Measurements from ENCODE around the gene GLMN.
"Not testable (repeated sequence)": the region's sequence is repeated elsewhere in the genome, so short reads cannot be mapped to it uniquely, and the experiment has no call there.

GLMN gene

DNA sequence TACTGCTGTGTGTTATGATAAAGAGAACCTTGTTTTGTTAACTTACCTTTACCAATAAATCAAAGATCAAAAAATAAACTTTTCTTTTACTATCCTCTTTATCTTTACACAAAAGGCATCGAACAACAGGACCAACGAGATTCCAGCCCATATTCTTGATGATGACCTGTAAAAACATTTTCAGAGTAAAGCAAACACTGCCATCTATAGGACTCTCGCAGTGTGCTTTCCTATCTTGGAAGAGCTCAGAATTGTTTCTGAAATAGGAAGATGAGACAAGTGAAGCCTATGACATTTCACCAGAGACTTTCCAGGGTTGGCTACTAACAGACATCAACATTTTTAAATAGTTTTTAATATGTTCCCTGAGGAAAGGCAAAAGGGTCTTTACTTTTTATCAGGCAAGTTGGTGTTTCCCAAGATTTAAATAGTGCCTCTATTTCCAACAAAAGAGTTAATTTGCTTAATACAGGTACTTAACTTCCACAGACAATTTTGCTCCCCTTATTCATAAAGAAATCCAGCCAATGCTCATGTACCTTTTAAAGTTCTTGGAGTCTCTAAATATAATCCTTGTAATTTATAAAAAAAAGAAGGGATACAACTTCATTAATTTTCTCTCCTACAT lies 7.3 kb downstream of the GLMN start:
- DNase-seq = no peak

- DNase-seq = not testable (repeated sequence)
Measured at GRCh38 chr1:92281411-92281810, 17.4 kb downstream of the GLMN start.

DNA sequence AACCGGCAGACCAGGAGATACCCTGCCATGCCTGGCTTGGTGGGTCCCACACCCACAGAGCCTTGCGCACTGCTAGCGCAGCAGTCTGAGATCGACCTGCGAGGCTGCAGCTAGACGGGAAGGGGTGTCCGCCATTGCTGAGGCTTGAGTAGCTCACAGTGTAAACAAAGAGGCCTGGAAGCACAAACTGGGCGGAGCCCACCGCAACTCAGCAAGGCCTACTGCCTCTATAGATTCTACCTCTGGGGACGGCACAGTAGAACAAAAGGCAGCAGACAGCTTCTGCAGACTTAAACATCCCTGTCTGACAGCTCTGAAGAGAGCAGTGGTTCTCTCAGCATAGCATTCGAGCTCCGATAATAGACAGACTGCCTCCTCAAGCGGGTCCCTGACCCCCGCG lies 19.0 kb downstream of the GLMN start:
- not testable (repeated sequence) for DNase-seq

DNA sequence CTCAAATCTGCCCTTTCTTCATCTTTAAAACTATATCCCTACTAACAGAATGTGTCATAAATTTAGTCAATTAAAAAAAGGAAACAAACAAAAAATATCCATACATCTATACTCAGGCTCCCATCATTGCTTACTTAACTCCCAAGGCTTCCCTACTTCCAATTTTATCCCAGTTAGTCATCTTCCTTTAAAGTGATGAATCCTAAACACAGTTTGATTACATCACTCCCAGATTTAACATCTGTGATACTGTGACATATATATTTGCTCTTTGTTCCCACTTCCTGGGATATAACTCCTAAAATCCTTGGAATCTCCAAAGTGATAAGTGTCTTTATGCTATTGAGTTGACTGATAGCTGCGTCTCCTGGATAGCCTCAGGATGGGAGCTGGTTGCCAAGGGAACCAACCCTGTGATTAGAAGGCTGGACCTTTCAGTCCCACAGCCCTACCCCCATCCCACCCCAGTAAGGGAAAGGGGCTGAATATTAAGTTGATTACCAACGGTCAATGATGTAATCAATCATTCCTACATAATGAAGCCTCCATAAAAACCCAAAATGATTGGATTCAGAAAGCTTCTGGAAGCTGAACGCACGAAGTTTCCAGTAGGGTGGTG lies 21.6 kb downstream of the GLMN start:
- no peak for DNase-seq

DNA sequence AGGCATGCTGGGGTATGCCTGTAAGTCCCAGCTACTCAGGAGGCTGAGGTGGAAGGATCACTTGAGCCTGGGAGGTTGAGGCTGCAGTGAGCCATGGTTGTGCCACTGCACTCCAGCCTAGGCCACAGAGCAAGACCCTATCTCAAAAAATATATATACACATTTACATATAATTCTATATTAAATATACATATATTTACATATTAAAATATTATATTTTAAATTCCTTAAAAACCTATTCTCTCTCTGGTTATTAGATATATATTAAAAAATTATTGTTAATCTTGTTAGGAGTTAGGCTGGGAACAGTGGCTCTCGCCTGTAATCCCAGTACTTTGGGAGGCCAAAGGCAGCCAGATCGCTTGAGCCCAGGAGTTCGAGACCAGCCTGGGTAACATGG lies 22.7 kb downstream of the GLMN start:
- no peak for DNase-seq

DNA sequence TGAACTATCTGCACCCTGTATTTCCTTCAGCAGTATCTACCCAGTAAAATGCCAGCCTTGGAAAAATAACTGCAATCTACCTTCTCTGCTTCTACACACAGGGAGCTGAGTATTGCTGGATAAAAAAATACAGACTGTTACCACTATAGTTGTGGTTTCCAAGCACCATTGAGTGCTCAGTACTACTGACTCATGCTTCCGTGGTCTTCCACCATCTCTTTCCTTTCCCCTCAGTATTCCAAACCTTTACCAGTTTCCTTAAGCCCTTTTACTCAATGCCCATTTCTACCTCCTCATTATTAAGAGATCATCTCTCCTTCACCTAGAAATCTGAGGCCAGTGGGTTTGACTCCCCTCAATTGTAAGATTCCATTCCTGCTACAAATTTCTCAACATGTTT lies 23.8 kb downstream of the GLMN start:
- DNase-seq = no peak

GRCh38 chr1:92273039-92273438 lies 25.7 kb downstream of the GLMN start:
- no peak for DNase-seq

- no peak for DNase-seq
Measured at GRCh38 chr1:92262516-92262915, 36.3 kb downstream of the GLMN start.

GRCh38 chr1:92259350-92259749 lies 39.4 kb downstream of the GLMN start:
- no peak for DNase-seq

DNA sequence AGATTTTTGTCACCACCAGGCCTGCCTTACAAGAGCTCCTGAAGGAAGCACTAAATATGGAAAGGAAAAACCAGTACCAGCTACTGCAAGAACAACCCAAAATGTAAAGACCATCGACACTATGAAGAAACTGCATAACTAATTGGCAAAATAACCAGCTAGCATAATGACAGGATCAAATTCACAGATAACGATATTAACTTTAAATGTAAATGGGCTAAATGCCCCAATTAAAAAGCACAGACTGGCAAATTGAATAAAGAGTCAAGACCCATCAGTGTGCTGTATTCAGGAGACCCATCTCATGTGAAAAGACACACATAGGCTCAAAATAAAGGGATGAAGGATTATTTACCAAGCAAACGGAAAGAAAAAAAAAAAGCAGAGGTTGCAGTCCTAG lies 44.1 kb downstream of the GLMN start:
- not testable (repeated sequence) for DNase-seq

DNA sequence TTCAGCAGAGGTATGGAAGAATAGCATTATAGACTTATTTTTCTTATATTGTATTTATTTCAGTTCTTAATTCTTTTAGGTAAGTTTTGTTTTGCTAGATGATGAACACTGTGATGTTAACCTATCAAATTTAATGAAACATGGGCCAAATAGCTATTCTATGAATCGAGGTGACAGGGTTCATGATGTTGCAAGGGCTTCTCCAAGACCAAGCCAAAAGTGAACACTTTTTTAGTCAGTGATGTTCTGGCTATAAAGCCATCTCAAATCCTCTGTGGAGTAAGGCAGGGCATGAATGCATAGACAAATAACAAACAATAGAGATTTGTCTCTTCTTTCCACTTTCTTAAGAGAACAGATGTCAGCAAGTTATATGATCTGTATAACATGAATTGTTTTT lies 54.4 kb downstream of the GLMN start:
- DNase-seq = no peak

- DNase-seq = no peak
Measured at GRCh38 chr1:92240034-92240433, 58.8 kb downstream of the GLMN start.

GRCh38 chr1:92230736-92231135 lies 68.1 kb downstream of the GLMN start:
- DNase-seq = no peak

- DNase-seq = no peak
Measured at GRCh38 chr1:92228401-92228800, 70.4 kb downstream of the GLMN start.

GRCh38 chr1:92219028-92219427 lies 79.8 kb downstream of the GLMN start:
- DNase-seq = no peak

DNA sequence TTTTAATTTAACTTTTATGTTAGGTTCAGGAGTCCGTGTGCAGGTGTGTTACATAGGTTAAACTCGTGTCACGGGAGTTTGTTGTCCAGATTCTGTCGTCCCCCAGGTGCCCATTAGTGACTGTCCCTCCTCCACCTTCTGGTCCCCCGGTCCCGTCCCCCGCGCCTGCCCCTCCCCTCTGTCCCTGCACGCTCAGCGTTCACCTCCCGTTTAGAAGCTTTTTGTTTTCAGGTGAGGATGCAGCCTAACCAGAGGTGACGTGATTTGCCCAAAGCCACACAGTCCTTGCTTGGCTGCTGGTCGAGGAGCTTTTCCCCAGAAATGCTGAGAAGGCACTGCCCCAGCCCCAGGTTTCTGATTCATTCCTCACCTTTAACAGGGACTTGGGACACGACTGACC lies 80.2 kb downstream of the GLMN start:
- no peak for DNase-seq

DNA sequence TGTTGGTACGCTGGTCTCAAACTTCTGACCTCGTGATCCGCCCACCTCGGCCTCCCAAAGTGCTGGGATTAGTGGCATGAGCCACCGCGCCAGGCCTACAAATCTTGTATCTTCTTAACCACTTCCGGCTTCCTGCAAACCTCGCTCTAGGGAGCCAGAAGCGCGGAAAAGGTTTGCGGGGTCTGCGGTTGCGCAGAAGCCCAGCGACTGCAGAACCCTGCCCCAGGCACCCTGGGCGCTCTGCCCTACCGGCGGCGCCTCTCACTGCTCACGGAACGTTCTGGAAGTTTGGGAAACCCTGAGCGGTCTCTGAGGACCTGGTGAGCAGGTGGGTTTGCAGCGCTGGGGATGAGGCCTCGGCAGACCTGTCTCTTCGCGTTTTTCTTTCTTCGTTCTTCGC lies 81.1 kb downstream of the GLMN start, which contains the start of gene C1orf146:
TSS of gene C1orf146 (plus strand) at position 195 of the 400 bp plus-strand sequence. CDS start 13,506 bp downstream, outside the sequence.
- no peak for DNase-seq

DNA sequence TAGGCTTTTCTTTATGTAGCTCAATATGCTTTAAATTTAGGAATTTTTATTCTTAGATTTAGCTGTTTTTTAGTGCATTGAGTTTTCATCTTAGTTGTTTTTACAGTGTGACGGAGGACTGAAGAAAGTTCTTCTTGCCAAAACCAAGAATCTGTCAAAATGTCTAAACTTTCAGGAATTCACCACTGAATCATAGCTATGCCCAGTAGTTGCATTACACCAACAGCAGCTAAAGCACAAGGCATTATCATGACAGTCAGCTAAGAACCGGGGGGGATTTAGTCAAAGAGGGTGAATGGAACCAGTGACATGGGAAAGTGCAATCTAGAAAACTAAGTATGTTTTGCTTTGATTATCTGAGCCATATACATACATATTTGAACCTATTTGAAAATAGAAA lies 87.6 kb downstream of the GLMN start:
- DNase-seq = no peak

- DNase-seq = no peak
Measured at GRCh38 chr1:92210701-92211100, 88.1 kb downstream of the GLMN start.

GRCh38 chr1:92203105-92203504 lies 95.7 kb downstream of the GLMN start:
- no peak for DNase-seq

GRCh38 chr1:92201973-92202372 lies 96.8 kb downstream of the GLMN start:
- DNase-seq = no peak

All from effector CD4-positive, alpha-beta T cell (primary cell).